ENCODE results near the gene PDE10A. TPM values are rescaled to one million over a fixed set of nuclear protein-coding genes. Genes with fewer than 3 reads are reported as not detected.
"Not testable (repeated sequence)": the region's sequence is repeated elsewhere in the genome, so short reads cannot be mapped to it uniquely, and the experiment has no call there.

Gene PDE10A
- polyA plus RNA-seq, 3 donors, result 0.41 to 41.9 (median 6.8) TPM

DNA sequence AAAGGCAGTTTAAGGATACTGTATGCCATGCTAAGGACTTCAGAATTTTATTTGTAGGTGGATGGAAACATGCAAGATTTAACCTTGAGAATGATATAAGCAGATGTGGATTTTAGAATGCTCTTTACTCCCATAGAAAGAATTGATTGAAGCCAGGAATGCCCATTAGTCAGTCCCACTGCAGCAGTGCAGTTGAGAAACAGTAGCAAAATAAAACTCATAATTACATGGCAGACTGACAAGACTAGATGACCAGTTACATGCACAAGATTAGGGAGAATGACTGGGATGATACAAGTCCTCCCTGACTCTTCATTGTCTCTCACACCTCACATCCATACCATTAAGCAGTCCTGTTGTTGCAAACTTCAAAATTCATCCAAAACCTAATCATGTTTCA is 83.9 kb downstream of the PDE10A start:
- no peak overlapping the region for H3K27ac ChIP-seq (ENCODE audit: low read depth, low read length)

DNA sequence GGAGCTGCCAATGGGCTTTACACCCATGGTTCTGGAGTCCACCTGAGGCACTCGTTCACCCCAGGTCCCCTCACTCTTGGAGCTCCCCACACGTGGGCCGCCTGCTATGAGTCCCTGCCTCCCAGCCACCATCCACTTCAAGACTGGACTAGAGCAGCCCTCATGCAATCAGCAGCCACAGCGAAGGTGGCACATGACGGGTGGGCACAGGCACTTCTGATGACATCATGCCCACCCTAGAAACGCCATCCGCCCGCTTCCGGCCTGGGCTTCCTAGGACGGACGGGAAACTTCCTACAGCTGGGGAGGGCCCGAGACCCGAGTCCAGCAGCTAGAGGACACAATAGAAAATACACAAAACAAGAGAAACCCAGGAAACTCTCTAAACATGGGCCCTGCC is 85.5 kb downstream of the PDE10A start:
- 86 to 93% (median 90%) methylated on average over 13 of the region's 13 CpGs for WGBS, 3 donors
- H3K27ac ChIP-seq (ENCODE audit: low read depth, low read length), result no peak overlapping the region

DNA sequence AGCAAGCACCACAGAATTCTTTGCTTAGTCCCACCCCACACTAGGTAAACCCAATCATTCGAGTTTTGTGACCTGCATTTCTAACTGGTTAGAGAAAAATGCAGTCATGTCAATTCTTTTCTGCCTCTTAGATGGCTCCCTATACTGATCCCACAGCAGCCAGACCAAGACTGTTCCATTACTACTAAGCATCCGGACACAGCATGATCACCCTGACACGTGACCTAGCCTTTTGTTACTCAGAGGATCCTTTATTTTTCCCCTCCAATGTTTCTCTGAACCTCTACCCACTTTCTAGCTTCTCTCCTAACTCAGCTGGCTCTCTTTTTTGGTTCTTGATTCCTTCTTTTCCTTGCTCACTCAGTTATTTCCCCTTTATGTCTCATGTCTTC is 87.9 kb downstream of the PDE10A start:
- WGBS, 3 donors, result 54 to 84% (median 75%) methylated on average over 3 of the region's 3 CpGs
- H3K27ac ChIP-seq (ENCODE audit: low read depth, low read length), result no peak overlapping the region

DNA sequence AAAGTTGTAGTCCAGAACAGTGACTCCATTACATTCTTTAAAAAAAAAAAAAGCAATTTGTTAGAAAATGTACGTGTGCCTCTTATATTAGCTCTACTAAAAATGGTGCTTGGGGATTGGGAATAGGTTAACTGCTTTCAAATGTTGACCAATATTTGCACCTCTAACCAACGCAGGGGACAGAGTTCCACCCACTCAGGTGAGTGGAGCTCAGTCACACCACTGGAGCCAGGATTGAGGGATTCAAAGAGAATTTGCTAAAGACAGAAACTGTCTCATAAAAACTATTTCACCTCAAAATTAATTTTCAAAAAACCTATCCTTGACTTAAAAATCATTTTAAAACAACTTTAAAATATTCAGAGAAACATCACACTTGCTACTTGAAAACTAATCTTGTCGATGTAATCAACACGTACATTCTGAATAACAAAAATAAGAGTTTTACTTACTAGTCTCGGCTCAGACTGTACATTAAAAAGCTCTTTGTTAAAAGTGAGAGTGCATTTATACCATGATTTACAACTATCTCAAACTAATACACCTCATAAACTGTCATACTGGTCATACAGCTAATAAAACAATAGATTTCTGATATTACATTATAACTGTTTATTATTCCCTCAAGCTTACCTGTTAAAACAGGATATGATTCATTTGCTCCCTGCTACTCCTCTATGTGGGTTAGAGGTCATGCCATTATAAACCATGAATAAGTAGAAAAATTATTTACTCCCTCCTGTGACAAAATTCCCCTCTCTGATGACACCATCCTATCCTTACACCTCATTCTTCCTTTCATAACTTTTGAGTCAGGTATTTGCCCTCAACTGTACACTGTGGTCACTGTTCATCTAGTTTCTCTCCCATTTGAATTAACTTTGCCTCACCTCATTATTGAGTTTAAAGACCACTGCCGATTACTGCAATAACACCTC is 88.6 kb downstream of the PDE10A start:
- no peak overlapping the region for H3K27ac ChIP-seq (ENCODE audit: low read depth, low read length)
- WGBS, 3 donors, result 65 to 81% (median 81%) methylated on average over 6 of the region's 6 CpGs

DNA sequence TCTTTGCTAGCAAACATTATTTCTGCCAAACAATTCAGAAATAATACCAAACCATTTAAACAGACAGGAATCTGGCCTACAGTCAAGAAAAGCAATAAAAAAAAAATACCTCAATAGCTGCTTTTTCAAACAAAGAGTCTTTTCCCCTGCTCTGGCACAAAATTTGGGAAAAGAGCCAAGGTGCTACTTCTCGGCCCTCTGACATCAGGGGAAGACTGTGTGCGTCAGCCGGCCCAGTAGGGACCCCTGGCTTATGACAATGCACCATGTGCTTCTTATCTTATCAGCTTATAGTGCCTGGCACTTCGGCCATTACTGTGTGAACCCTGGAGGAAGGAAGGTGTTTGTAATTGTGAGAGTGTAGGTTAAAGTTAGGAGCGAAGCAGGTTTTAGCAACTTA is 89.4 kb downstream of the PDE10A start:
- no peak overlapping the region for H3K27ac ChIP-seq (ENCODE audit: low read depth, low read length)
- 20 to 49% (median 48%) methylated on average over 5 of the region's 5 CpGs for WGBS, 3 donors

DNA sequence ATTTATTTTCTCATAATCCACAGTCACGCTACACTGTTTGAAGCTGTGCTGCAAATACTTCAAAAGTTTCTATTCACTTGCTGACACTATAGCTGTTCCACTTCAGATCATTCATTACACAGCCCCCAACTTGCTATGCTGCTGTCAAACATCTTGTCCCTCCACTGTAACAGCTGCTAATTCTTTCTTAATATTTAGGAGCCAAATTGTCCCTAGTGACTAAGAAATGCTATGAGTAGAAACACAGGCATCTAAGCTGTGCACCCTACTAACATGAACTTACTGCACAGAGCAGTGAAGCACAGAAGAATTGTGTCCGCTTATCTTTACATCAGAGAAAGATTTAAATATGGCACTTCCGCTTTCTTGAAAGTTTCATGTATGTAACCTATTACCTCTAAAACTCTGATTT is 91.3 kb downstream of the PDE10A start:
- no peak overlapping the region for H3K27ac ChIP-seq (ENCODE audit: low read depth, low read length)

DNA sequence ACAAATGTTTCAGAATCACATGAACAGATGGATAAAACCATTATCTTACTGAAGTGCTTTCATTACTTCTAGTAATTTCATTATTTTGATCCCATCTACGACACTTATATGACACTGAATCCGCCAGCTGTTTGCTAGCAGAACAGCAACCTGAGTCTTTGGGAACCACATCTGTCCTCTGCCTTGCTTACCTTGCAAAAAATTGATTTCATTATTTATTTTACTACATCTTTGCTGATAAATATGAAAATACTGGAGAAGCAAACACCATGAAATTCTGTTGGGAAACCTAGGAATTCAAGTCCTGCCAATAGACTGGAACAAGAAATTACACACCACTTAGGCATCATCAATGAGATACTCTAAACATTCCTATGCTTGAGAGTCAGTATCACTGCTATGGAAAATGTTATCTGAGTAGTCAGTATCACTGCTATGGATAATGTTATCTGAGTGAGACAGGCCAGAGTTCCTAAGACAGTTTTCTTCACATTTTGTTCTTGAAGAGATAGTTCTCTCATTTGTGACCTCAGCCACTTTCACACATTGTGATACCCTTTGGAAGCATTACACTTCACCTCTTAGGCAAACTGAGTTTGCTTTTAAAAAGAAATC is 91.9 kb downstream of the PDE10A start:
- H3K27ac ChIP-seq (ENCODE audit: low read depth, low read length), result no peak overlapping the region
- 70 to 90% (median 83%) methylated on average over 2 of the region's 2 CpGs for WGBS, 3 donors

More for the DNA sequence above, 91.3 kb downstream of the PDE10A start:
- 64 to 90% (median 70%) methylated on average over 3 of the region's 3 CpGs for WGBS, 3 donors

DNA sequence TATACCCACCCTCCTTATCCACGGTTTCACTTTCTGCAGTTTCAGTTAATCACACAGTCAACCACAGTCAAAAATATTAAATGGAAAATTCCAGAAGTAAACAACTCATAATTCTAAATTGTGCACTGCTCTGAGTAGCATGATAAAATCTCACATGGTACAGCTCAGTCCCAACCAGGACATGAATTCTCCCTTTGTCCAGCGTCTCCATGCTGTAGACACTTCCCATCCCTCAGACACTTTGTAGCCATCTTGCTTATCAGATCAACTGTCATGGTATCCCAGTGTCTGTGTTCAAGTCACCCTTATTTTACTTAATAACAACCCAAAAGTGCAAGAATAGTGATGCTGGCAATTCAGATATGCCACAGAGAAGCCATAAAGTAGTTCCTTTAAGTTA is 94.7 kb downstream of the PDE10A start:
- WGBS, 3 donors, result 51 to 62% (median 60%) methylated on average over 2 of the region's 2 CpGs
- no peak overlapping the region for H3K27ac ChIP-seq (ENCODE audit: low read depth, low read length)

DNA sequence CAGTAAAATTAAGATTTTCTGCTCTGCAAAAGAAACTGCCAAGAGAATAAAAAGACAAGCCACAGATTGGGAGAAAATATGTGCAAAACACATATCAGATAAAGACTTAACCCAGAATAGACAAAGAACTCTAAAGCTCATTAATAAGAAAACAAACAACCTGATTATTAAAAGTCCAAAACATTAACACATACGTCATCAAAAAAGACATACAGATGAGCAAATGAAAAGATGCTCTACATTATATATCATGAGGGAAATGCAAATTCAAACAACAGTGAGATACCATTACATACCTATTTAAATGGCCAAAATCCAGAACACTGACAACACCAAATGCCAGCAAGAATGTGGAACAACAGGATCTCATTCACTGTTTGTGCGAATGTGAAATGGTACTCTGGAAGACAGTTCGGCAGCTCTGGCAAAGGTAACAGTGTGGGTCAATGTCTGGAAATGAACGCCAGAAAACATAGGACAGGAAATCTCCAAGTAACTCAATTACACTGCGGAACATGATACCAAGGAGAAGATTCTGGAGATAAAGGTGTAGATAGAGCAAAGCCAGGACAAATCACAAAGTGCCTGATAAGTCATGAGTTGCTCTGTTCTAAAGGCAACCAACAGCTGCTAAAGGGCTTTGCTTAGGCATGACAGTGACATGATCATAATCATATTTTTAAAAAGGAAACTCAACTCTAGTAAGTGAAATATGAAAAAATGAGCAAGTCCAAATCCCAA is 96.8 kb downstream of the PDE10A start:
- H3K27ac ChIP-seq (ENCODE audit: low read depth, low read length), result no peak overlapping the region
- 79 to 86% (median 83%) methylated on average over 5 of the region's 5 CpGs for WGBS, 3 donors

DNA sequence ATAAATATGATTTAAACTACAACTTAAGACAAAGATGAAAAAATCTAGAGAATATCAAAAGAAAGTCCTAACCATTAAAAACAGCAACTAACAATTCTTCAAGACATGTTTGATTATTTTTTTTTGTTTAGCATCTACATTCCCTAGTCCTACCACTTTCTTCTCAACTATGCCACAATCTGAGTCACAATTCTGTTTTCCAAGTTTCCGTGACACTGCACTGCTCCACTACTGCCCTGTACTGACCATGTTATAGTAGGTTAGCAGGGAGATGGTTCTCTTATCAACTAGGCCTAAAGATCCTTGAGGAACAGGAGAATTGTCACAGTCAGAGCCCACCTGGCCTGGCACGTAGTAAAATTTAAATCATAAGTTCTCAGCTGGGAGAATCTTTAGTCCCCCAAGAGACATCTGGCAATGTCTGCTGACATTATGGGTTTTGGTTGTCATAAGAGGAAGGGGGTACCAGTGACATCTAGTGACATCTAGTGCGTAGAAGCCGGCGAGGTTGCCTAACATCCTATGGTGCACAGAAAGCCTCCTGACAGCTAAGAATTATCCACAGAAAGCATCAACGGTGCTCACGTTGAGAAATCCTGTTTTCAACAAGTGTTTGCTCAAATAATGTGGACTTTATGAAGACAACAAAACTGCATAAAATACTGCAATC is 100.5 kb downstream of the PDE10A start:
- 70 to 79% (median 74%) methylated on average over 7 of the region's 7 CpGs for WGBS, 3 donors
- H3K27ac ChIP-seq (ENCODE audit: low read depth, low read length), result no peak overlapping the region

DNA sequence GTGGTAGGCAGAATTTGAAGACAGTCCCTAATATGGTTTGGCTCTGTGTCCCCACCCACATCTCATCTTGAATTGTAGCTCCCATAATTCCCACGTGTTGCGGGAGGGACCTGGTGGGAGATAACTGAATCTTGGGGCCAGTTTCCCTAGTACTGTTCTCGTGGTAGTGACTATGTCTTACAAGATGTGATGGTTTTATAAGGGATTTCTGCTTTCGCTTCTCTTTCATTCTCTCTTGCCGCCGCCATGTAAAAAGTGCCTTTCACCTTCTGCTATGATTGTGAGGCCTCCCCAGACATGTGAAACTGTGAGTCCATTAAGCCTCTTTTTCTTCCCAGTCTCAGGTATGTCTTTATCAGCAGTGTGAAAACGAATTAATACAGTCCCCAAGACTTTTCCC is 103.4 kb downstream of the PDE10A start:
- 89 to 95% (median 91%) methylated on average over 7 of the region's 7 CpGs for WGBS, 3 donors
- no peak overlapping the region for H3K27ac ChIP-seq (ENCODE audit: low read depth, low read length)

DNA sequence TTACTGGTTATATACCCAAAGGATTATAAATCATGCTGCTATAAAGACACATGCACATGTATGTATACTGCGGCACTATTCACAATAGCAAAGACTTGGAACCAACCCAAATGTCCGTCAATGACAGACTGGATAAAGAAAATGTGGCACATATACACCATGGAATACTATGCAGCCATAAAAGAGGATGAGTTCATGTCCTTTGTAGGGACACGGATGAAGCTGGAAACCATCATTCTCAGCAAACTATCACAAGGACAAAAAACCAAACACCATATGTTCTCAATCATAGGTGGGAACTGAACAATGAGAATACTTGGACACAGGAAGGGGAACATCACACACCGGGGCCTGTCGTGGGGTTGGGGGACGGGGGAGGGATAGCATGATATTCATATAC is 104.9 kb downstream of the PDE10A start:
- not testable (repeated sequence) for H3K27ac ChIP-seq (ENCODE audit: low read depth, low read length)
- 85 to 95% (median 91%) methylated on average over 6 of the region's 6 CpGs for WGBS, 3 donors

DNA sequence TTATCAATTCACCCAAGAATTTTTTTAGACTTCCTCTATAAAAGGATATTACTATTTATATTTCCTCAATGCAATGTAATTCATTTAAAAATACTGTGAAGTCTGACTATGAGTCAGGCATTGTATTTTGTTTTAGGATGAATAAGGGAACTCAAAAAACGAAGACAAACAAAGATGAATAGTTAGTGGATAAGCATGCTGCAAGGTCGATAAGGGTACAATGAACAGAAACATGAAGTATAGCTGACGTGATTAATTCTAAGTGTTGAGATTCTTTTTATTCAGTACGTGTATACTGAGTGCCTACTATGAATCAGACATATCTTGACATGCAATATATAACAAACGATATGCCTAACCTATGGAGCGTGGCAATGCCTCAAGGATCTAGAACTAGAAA is 105.4 kb downstream of the PDE10A start:
- H3K27ac ChIP-seq (ENCODE audit: low read depth, low read length), result no peak overlapping the region
- WGBS, 3 donors, result 80 to 92% (median 90%) methylated on average over 6 of the region's 6 CpGs

DNA sequence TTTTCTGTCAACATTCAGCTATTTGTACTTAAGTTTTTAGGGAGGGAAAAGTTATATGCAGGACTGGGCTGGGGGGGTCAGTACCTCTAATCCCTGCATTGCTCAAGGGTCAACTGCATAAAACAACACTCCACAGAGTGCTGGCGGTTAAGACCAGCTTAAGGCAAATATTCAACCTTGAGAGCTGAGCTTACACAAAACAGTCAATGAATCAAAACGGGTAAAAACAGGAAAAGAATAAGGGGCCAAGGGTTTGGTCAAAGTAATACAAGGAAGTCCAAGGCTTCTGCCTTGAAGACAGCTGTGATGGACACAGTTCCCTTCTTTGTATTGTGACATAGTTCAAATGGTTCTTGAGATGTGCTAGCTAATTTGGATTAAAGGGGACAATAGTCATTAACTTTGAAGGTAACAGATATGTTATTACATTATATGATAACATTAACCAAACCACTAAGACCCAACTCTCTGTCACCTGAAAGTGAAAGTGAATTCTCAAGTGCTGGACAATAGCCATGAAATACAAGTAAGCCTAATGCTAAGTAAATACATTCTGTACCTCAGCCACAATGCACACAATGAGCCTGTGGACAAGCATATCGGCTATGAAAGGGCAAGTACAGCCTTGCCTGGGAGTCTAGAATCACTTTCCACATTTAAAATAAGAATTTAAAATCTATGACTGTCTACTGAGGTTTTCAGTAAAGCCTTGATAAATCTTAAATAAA is 106.8 kb downstream of the PDE10A start:
- WGBS, 3 donors, result 33 to 45% (median 42%) methylated on average over 3 of the region's 3 CpGs
- no peak overlapping the region for H3K27ac ChIP-seq (ENCODE audit: low read depth, low read length)

DNA sequence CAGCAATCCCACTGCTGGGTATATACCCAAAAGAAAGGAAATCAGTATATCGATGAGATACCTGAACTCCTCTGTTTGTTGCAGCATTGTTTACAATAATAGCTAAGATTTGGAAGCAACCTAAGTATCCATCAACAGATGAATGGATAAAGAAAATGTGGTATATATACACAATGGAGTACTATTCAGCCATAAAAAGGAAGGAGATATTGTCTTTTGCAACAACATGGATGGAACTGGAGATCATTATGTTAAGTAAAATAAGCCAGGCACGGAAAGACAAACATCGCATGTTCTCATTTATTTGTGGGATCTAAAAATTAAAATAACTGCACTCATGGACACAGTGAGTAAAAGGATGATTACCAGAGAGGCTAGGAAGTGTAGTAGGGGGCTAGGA is 108.4 kb downstream of the PDE10A start:
- WGBS, 3 donors, result 90 to 97% (median 96%) methylated on average over 3 of the region's 3 CpGs

DNA sequence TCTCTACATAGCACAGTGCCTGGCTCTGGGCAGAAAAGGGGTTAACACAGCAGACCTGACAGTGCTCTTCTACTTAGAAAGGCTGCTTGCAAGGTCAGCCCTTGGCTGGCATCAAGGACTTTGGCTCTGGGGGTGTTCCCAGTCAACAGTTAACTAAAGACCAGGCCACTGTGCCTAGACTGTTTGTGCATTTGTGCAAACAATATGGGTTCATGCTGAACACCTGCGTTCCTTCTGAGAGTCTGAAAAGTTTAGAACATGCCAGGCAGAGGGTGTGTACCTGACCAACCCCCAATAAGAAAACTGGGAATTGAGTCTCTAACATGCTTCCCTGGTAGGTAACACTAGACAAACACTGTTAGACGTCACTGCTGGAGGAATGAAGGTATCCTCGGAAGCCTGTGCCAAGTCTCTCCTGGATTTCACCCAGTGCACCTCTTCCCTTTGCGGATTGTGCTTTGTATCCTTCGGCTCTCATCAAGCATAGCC is 110.7 kb downstream of the PDE10A start:
- 39 to 87% (median 76%) methylated on average over 5 of the region's 5 CpGs for WGBS, 3 donors
- no peak overlapping the region for H3K27ac ChIP-seq (ENCODE audit: low read depth, low read length)

More for the DNA sequence above, 108.4 kb downstream of the PDE10A start:
- not testable (repeated sequence) for H3K27ac ChIP-seq (ENCODE audit: low read depth, low read length)

DNA sequence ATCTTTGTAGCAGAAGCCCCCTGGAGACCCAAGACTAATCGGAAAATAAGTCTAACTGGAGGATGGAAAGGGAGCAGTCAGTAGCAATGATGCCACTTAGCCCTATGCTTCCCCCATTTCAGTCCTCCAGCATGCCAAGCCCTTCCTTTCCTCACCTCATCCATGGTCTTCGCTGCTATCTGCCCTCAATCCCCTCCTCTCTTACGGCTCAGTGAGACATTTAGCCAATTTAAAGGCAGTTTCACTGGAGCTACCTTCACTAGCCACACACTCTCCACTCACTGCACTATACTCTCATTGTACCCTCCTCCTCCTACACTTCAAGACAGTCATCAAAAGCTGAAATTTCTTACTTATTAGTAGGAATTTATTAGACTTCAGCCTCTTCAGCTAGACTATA is 111.2 kb downstream of the PDE10A start:
- 51 to 91% (median 86%) methylated on average over 3 of the region's 3 CpGs for WGBS, 3 donors
- H3K27ac ChIP-seq (ENCODE audit: low read depth, low read length), result no peak overlapping the region

DNA sequence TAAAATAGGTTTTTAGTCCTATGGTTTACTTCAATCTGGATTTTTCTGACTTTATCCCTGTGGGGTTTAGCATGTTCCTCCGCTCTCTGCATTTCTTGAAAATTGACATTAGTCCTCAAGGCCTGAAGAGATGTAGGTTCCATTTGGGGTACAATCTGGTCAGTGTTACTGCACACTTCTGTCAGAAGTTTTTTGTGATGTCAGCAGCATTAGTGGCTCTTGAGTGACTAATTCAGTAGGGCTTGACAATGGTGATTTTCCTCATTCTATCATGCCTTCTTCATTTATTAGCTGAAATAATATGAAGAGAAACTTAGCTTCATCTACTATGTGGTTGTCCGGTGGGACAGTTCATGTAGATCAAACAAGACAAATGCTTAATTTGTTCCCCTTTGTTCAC is 114.6 kb downstream of the PDE10A start:
- no peak overlapping the region for H3K27ac ChIP-seq (ENCODE audit: low read depth, low read length)
- WGBS, 3 donors, result 93 to 94% (median 94%) methylated on average over 2 of the region's 2 CpGs

Data from adipose tissue (tissue), 3 donors.